D721Med (cell line): Measurements from ENCODE around the gene SNX30.

ENCODE experiments used
- DNase-seq: peaks from one replicate; pipeline ENCODE4 v3.0.0; 2011; ENCODE audit warnings: low spot score; ENCODE audit not compliant: insufficient read length
- FAIRE-seq: peaks from 2 replicates; lab custom pipeline; 2011; peaks lifted over from hg19 to GRCh38; lab: Jason Lieb, UNC
- CTCF ChIP-seq: IDR thresholded peaks from 2 replicates; pipeline ENCODE4 v1.5.1; 2012; ENCODE audit warnings: mild to moderate bottlenecking, control low read depth; ENCODE audit not compliant: insufficient read depth; ENCODE audit errors: missing control alignments

The SNX30 gene

GRCh38 chr9:112854657-112855056 lies 104.1 kb downstream of the SNX30 start:
- no peak for TF ChIP-seq CTCF
- FAIRE-seq (no peak), DNase-seq (no peak)

GRCh38 chr9:112856200-112856599 lies 105.6 kb downstream of the SNX30 start:
- FAIRE-seq (no peak), DNase-seq (no peak)
- no peak for TF ChIP-seq CTCF

- TF ChIP-seq CTCF, result no peak
- FAIRE-seq (no peak), DNase-seq (no peak)
Observed at GRCh38 chr9:112856843-112857242, 106.3 kb downstream of the SNX30 start.

- DNase-seq (no peak), FAIRE-seq (no peak)
- no peak for TF ChIP-seq CTCF
Observed at GRCh38 chr9:112858005-112858404, 107.4 kb downstream of the SNX30 start.

- TF ChIP-seq CTCF, result no peak
- FAIRE-seq, result no peak
- DNase-seq, result no peak
Observed at GRCh38 chr9:112858625-112859147, 108.1 kb downstream of the SNX30 start.

- DNase-seq (no peak), FAIRE-seq (no peak)
- TF ChIP-seq CTCF, result no peak
Observed at GRCh38 chr9:112860451-112860850, 109.9 kb downstream of the SNX30 start.

GRCh38 chr9:112861155-112861554 lies 110.6 kb downstream of the SNX30 start:
- no peak for TF ChIP-seq CTCF
- no peak for DNase-seq
- no peak for FAIRE-seq
